Gastrocnemius medialis (tissue), 4 donors: ENCODE results near the gene CDK4.

Experiments used
- CTCF ChIP-seq, 5 experiments: fragments of 450-650 bp in 3 of 5; fragments of 200-600 bp in 2 of 5; sonication (generic) in 2 of 5; IDR thresholded peaks in 4 of 5; conservative IDR thresholded peaks in 1 of 5; 1 replicate in 4 of 5; 2 replicates in 1 of 5; pipeline ENCODE4 v1.5.1; 2016 to 2019; ENCODE audit warnings: antibody characterized with exemption in 5 of 5, mild to moderate bottlenecking in 3 of 5, moderate library complexity in 3 of 5
- POLR2A ChIP-seq, 2 donors: fragments of 450-650 bp; IDR thresholded peaks; one replicate each; pipeline ENCODE4 v1.6.1; 2017; ENCODE audit warnings: antibody characterized with exemption in 2 of 2, mild to moderate bottlenecking in 2 of 2, moderate library complexity in 2 of 2

GRCh38 chr12:57723630-57723962 is 28.5 kb downstream of the CDK4 start:
- TF ChIP-seq CTCF (IDR thresholded peaks at IDR 0.05 in 4 of 5, conservative IDR thresholded peaks at IDR 0.05 in 1 of 5) (no peak), POLR2A (IDR thresholded peaks at IDR 0.05) (no peak)
